GM13977 (cell line): ENCODE measurements around the gene CAMTA1.

Source experiments
- DNase-seq: peaks from one replicate; pipeline ENCODE4 v3.0.0; 2012; ENCODE audit warnings: low spot score
- CTCF ChIP-seq: IDR thresholded peaks from 2 replicates; pipeline ENCODE4 v1.5.1; 2012; ENCODE audit warnings: mild to moderate bottlenecking, control low read depth; ENCODE audit not compliant: insufficient read depth; ENCODE audit errors: extremely low read depth, missing control alignments
- in situ Hi-C: fragments of 300-500 bp; cut with MboI; formaldehyde crosslinking; loops from one replicate; pipeline ENCODE4 v1.12.0; 2022; ENCODE audit warnings: low sequenced_read_pairs, low pct_unique_long_range_greater_than_20kb, mixed read lengths, inconsistent platforms; ENCODE audit not compliant: unreplicated experiment

CAMTA1 gene

GRCh38 chr1:6985549-6986276 lies 200.5 kb downstream of the CAMTA1 start:
- in situ Hi-C loops, result no loop called here
- no peak for TF ChIP-seq CTCF
- no peak for DNase-seq

- no peak for TF ChIP-seq CTCF
- in situ Hi-C loops, result no loop called here
- DNase-seq, result no peak
These were observed 201.0 kb downstream of the CAMTA1 start for GRCh38 chr1:6986281-6986680.

GRCh38 chr1:6987940-6988339 lies 202.7 kb downstream of the CAMTA1 start:
- DNase-seq, result no peak
- no peak for TF ChIP-seq CTCF
- in situ Hi-C loops, result no loop called here

GRCh38 chr1:6988796-6989195 lies 203.5 kb downstream of the CAMTA1 start:
- TF ChIP-seq CTCF, result no peak
- DNase-seq, result no peak
- in situ Hi-C loops, result no loop called here

- in situ Hi-C loops, result no loop called here
- TF ChIP-seq CTCF, result no peak
- no peak for DNase-seq
These were observed 204.2 kb downstream of the CAMTA1 start for GRCh38 chr1:6989212-6990159.

GRCh38 chr1:6991266-6991665 lies 206.0 kb downstream of the CAMTA1 start:
- no peak for TF ChIP-seq CTCF
- in situ Hi-C loops, result no loop called here
- no peak for DNase-seq
